Esophagus (tissue), 2 donors: ENCODE measurements around the gene MELTF. TPM values are rescaled to one million over a fixed set of nuclear protein-coding genes. Genes with fewer than 3 reads are reported as not detected.

Source experiments
- H3K27ac ChIP-seq, 2 donors: one replicate each; pipeline ENCODE4 v1.5.1; 2013; ENCODE audit warnings: low read depth in 2 of 2, mild to moderate bottlenecking in 2 of 2, inconsistent platforms in 1 of 2, low read length in 1 of 2, moderate library complexity in 1 of 2
- H3K27me3 ChIP-seq, 2 donors: one replicate each; pipeline ENCODE4 v1.6.1; 2013; ENCODE audit warnings: low read length in 2 of 2, control low read depth in 1 of 2, mild to moderate bottlenecking in 1 of 2; ENCODE audit not compliant: insufficient read depth in 2 of 2, control insufficient read depth in 1 of 2
- H3K36me3 ChIP-seq, 2 donors: one replicate each; pipeline ENCODE4 v1.6.1; 2013; ENCODE audit warnings: low read length in 1 of 2; ENCODE audit not compliant: control insufficient read depth in 2 of 2, insufficient read depth in 2 of 2
- H3K4me1 ChIP-seq, 2 donors: one replicate each; pipeline ENCODE4 v1.6.1; 2013; ENCODE audit warnings: low read length in 1 of 2; ENCODE audit not compliant: control insufficient read depth in 2 of 2, insufficient read depth in 2 of 2
- H3K4me3 ChIP-seq, 2 donors: one replicate each; pipeline ENCODE4 v1.5.1; 2013; ENCODE audit warnings: low read length in 2 of 2, mild to moderate bottlenecking in 2 of 2, low read depth in 1 of 2, moderate library complexity in 1 of 2
- H3K9me3 ChIP-seq, 2 donors: one replicate each; pipeline ENCODE4 v1.6.1; 2013; ENCODE audit warnings: mild to moderate bottlenecking in 2 of 2, low read depth in 1 of 2, low read length in 1 of 2, moderate library complexity in 1 of 2; ENCODE audit not compliant: control insufficient read depth in 2 of 2, insufficient read depth in 1 of 2
- WGBS, 2 donors: extraction: QIAGEN DNeasy Blood & Tissue Kit; methylation state at CpG; one replicate each; pipeline ENCODE4 v1.1.7; 2013; 5-methylcytosine and 5-hydroxymethylcytosine counted together
- polyA plus RNA-seq, 2 donors: library from polyadenylated mRNA; stranded (reverse); fragments of 200-250 nt; gene quantifications; one replicate each; pipeline ENCODE4 v1.2.3, GENCODE V29; 2013
- donor health status: healthy with polysubstance abuse.
- donor health status: Bipolar disorder and iron deficiency.

The MELTF gene
- polyA plus RNA-seq, 2 donors = 1.9 to 3.0 TPM

GRCh38 chr3:196995027-196995426, 34.6 kb downstream of the MELTF start:
- Histone ChIP-seq H3K36me3 (no peaks in the 10 kb centered on the region), H3K27me3 (no peaks in the 10 kb centered on the region), H3K4me3 (no peak overlapping the region), H3K4me1 (peaks cover 0 to 5% of the 10 kb centered on the region in 2 donors), H3K27ac (no peak overlapping the region), H3K9me3 (peaks cover 0 to 3% of the 10 kb centered on the region in 2 donors)
- 93 to 95% methylated on average over 19 of the region's 19 CpGs for WGBS, 2 donors

DNA sequence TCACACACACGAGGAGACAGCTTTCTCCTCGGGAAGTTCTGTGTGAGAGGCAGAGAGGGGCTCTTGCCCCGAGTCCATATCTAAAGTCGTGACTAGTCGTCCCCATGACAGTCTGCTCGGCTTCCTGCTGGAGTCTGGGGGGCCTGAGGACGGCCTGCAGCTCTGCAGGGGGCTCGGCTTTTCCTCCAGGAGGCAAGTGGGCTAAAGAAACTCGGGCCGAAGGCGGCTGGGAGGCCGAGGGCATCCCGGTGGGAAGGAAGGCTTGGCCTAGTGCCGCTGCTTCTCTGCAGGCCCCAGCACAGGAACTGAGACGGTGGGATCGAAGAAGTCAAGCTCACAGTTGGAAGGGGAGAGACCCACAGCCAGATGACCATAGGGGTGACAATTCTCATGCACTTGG, 35.6 kb downstream of the MELTF start:
- Histone ChIP-seq H3K27ac (no peak overlapping the region), H3K27me3 (no peaks in the 10 kb centered on the region)
- WGBS, 2 donors = 76 to 81% methylated on average over 16 of the region's 16 CpGs

DNA sequence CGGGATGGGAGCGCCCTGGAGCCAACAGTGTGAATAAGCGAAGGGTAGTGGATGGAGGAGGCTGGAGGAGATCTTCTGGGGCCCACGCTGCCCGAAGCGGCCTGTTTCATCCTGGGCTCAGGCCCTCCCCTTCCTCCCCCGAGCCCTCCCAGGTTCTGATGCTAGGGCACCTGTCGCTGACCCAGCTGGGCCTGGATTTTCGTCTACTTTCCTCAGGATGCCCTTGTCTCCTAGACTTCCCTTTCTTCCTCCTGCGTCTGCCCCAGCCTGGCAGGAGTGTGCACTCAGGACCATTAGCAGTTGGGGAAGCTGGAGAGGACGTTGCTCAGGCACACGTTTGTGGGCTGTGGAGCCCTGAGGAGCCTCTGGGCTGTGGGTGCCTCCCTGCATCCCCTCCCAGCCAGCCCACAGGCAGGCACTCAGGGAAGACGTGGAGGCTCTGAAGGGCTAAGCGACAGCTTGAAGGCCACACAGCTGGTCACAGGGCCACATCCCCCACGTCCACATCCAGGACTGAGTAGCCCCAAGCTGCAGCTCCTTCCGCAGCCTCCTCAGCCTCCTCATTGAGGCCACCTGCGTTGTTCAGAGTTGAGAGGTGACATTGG, 37.1 kb downstream of the MELTF start:
- Histone ChIP-seq H3K4me3 (no peak overlapping the region), H3K27ac (no peak overlapping the region), H3K36me3 (no peaks in the 10 kb centered on the region), H3K4me1 (peaks cover 3 to 5% of the 10 kb centered on the region in 2 donors), H3K27me3 (no peaks in the 10 kb centered on the region), H3K9me3 (no peaks in the 10 kb centered on the region)
- 87 to 89% methylated on average over 15 to 17 of the region's 17 CpGs for WGBS, 2 donors

More for the DNA sequence above, 35.6 kb downstream of the MELTF start:
- no peaks in the 10 kb centered on the region for H3K36me3 ChIP-seq
- H3K4me3 ChIP-seq = no peak overlapping the region
- H3K4me1 ChIP-seq = peaks cover 0 to 5% of the 10 kb centered on the region in 2 donors
- H3K9me3 ChIP-seq = peaks cover 0 to 3% of the 10 kb centered on the region in 2 donors

- Histone ChIP-seq H3K4me1 (peaks cover 3 to 5% of the 10 kb centered on the region in 2 donors), H3K36me3 (no peaks in the 10 kb centered on the region), H3K27ac (no peak overlapping the region), H3K27me3 (no peaks in the 10 kb centered on the region), H3K9me3 (no peaks in the 10 kb centered on the region), H3K4me3 (no peak overlapping the region)
- 81 to 90% methylated on average over 28 of the region's 28 CpGs for WGBS, 2 donors
Observed at GRCh38 chr3:196991581-196992460, 37.8 kb downstream of the MELTF start.

DNA sequence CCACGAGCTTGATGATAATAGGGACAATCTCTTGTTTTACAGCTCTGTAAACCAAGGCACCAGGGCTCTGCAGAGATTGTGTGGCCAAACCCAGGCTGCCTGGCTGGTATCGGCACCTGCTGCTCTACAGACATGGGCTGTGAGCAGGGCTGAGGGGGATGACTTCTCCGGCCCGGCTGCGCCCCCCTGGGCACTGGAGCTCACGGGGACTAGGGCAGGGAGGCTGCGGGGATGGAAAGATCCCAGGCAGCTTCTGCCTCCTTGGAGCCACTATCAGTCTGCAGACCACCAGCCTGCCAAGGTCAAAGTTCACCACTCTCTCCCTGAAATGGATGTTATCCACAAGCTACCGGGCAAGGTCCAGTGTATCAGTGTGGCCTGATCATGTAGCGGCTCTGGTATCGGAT, 39.0 kb downstream of the MELTF start:
- Histone ChIP-seq H3K4me1 (peaks cover 3% of the 10 kb centered on the region in 2 donors), H3K4me3 (no peak overlapping the region), H3K27ac (no peak overlapping the region), H3K27me3 (no peaks in the 10 kb centered on the region), H3K36me3 (no peaks in the 10 kb centered on the region), H3K9me3 (no peaks in the 10 kb centered on the region)
- 91 to 94% methylated on average over 10 of the region's 10 CpGs for WGBS, 2 donors

DNA sequence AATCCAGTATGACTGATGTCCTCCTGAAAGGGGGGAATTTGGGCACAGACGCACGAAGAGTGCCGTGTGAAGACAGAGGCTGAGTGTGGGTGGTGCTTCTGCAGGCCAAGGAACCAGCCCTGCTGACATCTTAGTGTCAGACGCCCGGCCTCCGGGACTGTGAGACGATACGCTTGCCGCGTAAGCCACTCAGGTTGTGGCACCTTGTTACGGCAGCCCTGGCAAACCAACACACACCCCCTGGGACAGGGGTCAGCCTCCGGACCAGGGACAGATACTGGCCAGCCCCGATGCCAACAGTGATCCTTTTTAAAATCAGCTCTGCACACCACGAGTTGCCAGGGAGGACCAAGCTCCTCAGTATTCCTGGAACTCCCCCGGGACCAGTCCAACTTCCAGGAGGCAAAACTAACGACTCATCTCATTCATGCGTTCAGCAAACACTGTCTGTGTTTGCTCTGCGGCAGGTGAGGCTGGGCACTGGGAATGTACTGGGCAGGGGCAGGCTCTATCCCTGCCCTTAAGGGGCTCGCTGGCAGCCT, 39.8 kb downstream of the MELTF start:
- no peaks in the 10 kb centered on the region for H3K36me3 ChIP-seq
- 73 to 74% methylated on average over 19 of the region's 19 CpGs for WGBS, 2 donors
- no peak overlapping the region for H3K4me3 ChIP-seq
- no peaks in the 10 kb centered on the region for H3K27me3 ChIP-seq
- no peak overlapping the region for H3K27ac ChIP-seq
- H3K4me1 ChIP-seq = peaks cover under 1 to 3% of the 10 kb centered on the region in 2 donors
- peaks cover 0 to under 1% of the 10 kb centered on the region in 2 donors for H3K9me3 ChIP-seq

- Histone ChIP-seq H3K4me3 (no peak overlapping the region), H3K4me1 (peaks cover 0 to 3% of the 10 kb centered on the region in 2 donors), H3K36me3 (no peaks in the 10 kb centered on the region), H3K9me3 (peaks cover 0 to 3% of the 10 kb centered on the region in 2 donors), H3K27me3 (no peaks in the 10 kb centered on the region), H3K27ac (no peak overlapping the region)
- WGBS, 2 donors = 54 to 70% methylated on average over 12 of the region's 12 CpGs
Observed at GRCh38 chr3:196988241-196989029, 41.2 kb downstream of the MELTF start.

DNA sequence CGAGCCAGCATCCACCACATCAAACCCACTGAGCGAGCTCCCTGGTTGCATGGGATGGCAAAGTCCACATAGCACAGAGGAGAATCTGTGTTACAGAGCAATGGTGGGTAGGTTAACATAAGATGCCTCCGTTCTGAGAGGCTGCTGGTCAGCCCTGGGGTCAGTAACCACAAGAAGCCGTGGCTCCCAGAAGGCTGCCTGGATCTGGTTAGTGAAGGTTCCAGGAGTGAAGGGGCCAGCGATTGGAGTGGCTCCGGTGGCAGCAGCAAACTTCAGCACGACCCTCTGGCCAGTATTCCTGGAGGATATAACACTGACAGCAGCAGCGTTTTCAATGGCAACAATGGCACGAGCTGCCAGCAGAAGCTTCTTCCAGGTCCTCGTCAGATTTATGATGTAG, 42.6 kb downstream of the MELTF start:
- no peaks in the 10 kb centered on the region for H3K27me3 ChIP-seq
- H3K27ac ChIP-seq = no peak overlapping the region

More for the DNA sequence above, 42.6 kb downstream of the MELTF start:
- Histone ChIP-seq H3K9me3 (peaks cover 0 to 5% of the 10 kb centered on the region in 2 donors), H3K36me3 (no peaks in the 10 kb centered on the region), H3K4me3 (no peak overlapping the region), H3K4me1 (peaks cover 0 to 3% of the 10 kb centered on the region in 2 donors)
- 84% methylated on average over 10 of the region's 10 CpGs for WGBS, 2 donors
